ENCODE measurements around the gene CDC42EP3. TPM values are rescaled to one million over a fixed set of nuclear protein-coding genes. Genes with fewer than 3 reads are reported as not detected.

CDC42EP3 gene
- total and polyA plus RNA-seq, 8 donors: 6.7 to 89.7 (median 17.2) TPM

GRCh38 chr2:37679072-37679695 lies 7.7 kb upstream of the CDC42EP3 start:
- Histone ChIP-seq H3K36me3 (no peaks in the 10 kb centered on the region), H3K27ac (peak overlapping the region in 3 of 5 donors; percentile 11 to 39 (median 21)), H3K4me3 (no peak overlapping the region), H3K4me1 (peaks cover 2 to 44% (median 12%) of the 10 kb centered on the region in 4 donors), H3K9me3 (no peaks in the 10 kb centered on the region), H3K27me3 (no peaks in the 10 kb centered on the region)
- DNase-seq: peak in 1 of 2 donors; percentile 44
- TF ChIP-seq CTCF (IDR thresholded peaks at IDR 0.05) (no peak), POLR2AphosphoS5 (IDR thresholded peaks at IDR 0.05) (peak in 1 of 3 donors; percentile 52)
- 22 to 79% (median 61%) methylated on average over 2 of the region's 2 CpGs for WGBS, 5 donors
- intact Hi-C loops (cut with DNase I; ENCODE audit: low total_unique reads): no loop called here

- intact Hi-C loops (cut with DNase I; ENCODE audit: low total_unique reads): no loop called here
These were observed 4.8 kb upstream of the CDC42EP3 start for GRCh38 chr2:37676274-37676673.

GRCh38 chr2:37674946-37675345 lies 3.5 kb upstream of the CDC42EP3 start:
- Histone ChIP-seq H3K9me3 (no peaks in the 10 kb centered on the region), H3K4me1 (peaks cover 14 to 54% (median 23%) of the 10 kb centered on the region in 4 donors), H3K36me3 (no peaks in the 10 kb centered on the region), H3K4me3 (no peak overlapping the region), H3K27ac (peak overlapping the region in 1 of 5 donors; percentile 95), H3K27me3 (no peaks in the 10 kb centered on the region)
- intact Hi-C loops (cut with DNase I; ENCODE audit: low total_unique reads): no loop called here
- TF ChIP-seq EP300 (IDR thresholded peaks at IDR 0.05) (no peak), POLR2A (IDR thresholded peaks at IDR 0.05) (no peak), POLR2AphosphoS5 (IDR thresholded peaks at IDR 0.05) (no peak), CTCF (IDR thresholded peaks at IDR 0.05) (no peak)
- DNase-seq: no peak
- 72 to 85% (median 78%) methylated on average over 2 of the region's 2 CpGs for WGBS, 5 donors

More at GRCh38 chr2:37676274-37676673, 4.8 kb upstream of the CDC42EP3 start:
- H3K4me1 ChIP-seq: peaks cover 14 to 43% (median 18%) of the 10 kb centered on the region in 4 donors
- 19 to 29% (median 23%) methylated on average over 1 of the region's 1 CpG for WGBS, 5 donors
- no peak for DNase-seq
- H3K4me3 ChIP-seq: no peak overlapping the region
- no peaks in the 10 kb centered on the region for H3K36me3 ChIP-seq
- TF ChIP-seq CTCF (IDR thresholded peaks at IDR 0.05) (no peak), POLR2AphosphoS5 (IDR thresholded peaks at IDR 0.05) (no peak), EP300 (IDR thresholded peaks at IDR 0.05) (no peak), POLR2A (IDR thresholded peaks at IDR 0.05) (no peak)
- H3K27me3 ChIP-seq: no peaks in the 10 kb centered on the region
- H3K9me3 ChIP-seq: no peaks in the 10 kb centered on the region
- H3K27ac ChIP-seq: peak overlapping the region in 1 of 5 donors; percentile 48

GRCh38 chr2:37672870-37673184 lies 1.4 kb upstream of the CDC42EP3 start:
- no peaks in the 10 kb centered on the region for H3K27me3 ChIP-seq
- no peak for DNase-seq
- peaks cover 14 to 63% (median 32%) of the 10 kb centered on the region in 4 donors for H3K4me1 ChIP-seq
- H3K27ac ChIP-seq: peak overlapping the region; percentile 89 to 96 (median 94)
- peak overlapping the region; percentile 66 to 90 (median 78) for H3K4me3 ChIP-seq
- no peaks in the 10 kb centered on the region for H3K36me3 ChIP-seq
- intact Hi-C loops (cut with DNase I; ENCODE audit: low total_unique reads): no loop called here
- 8 to 22% (median 12%) methylated on average over 6 to 7 of the region's 7 CpGs for WGBS, 5 donors
- no peaks in the 10 kb centered on the region for H3K9me3 ChIP-seq
- TF ChIP-seq POLR2A (IDR thresholded peaks at IDR 0.05) (no peak), EP300 (IDR thresholded peaks at IDR 0.05) (no peak), POLR2AphosphoS5 (IDR thresholded peaks at IDR 0.05) (no peak), CTCF (IDR thresholded peaks at IDR 0.05) (no peak)

Data from stomach (tissue), 9 donors.